Endothelial cell of umbilical vein (primary cell): Measurements from ENCODE around the gene SLMAP.

Experiments used
- CTCF ChIP-seq, 2 donors: IDR thresholded peaks; 1 replicate in 1 of 2; 2 replicates in 1 of 2; pipeline ENCODE4 v1.5.1; 2011; ENCODE audit warnings: low read length in 2 of 2, mild to moderate bottlenecking in 2 of 2, moderate library complexity in 2 of 2, control low read depth in 1 of 2, inconsistent platforms in 1 of 2, low read depth in 1 of 2; ENCODE audit not compliant: insufficient read depth in 1 of 2; ENCODE audit errors: extremely low read depth in 1 of 2
- EZH2 ChIP-seq: IDR thresholded peaks from 2 replicates; pipeline ENCODE4 v1.6.1; 2012; ENCODE audit warnings: borderline replicate concordance, low read depth, mild to moderate bottlenecking, moderate library complexity, low read length, inconsistent platforms; ENCODE audit not compliant: severe bottlenecking
- FOS ChIP-seq: IDR thresholded peaks from 2 replicates; pipeline ENCODE4 v1.6.1; 2011; ENCODE audit warnings: mild to moderate bottlenecking, low read length, moderate library complexity, borderline replicate concordance; ENCODE audit not compliant: insufficient read depth
- POLR2A ChIP-seq: IDR thresholded peaks from 2 replicates; pipeline ENCODE4 v1.6.1; 2012; ENCODE audit warnings: low read depth, mild to moderate bottlenecking, control low read depth, low read length
- POLR2AphosphoS5 ChIP-seq: IDR thresholded peaks from 2 replicates; pipeline ENCODE4 v1.6.1; 2012; ENCODE audit warnings: low read depth, mild to moderate bottlenecking, control low read depth, low read length, moderate library complexity; ENCODE audit not compliant: insufficient read depth
- TF ChIP-seq, protein P1 (sequence below): IDR thresholded peaks from 2 replicates; pipeline ENCODE4 v1.6.1; 2011; ENCODE audit not compliant: insufficient read depth, insufficient read length

- no peak for TF ChIP-seq CTCF (IDR thresholded peaks at IDR 0.05; ENCODE audit: extremely low read depth in 1 of 2, insufficient read depth in 1 of 2, low read depth in 1 of 2, low read length in 2 of 2)
- TF ChIP-seq POLR2A, result no peak
- no peak for TF ChIP-seq POLR2AphosphoS5
- no peak for TF ChIP-seq EZH2
- TF ChIP-seq, protein P1, sequence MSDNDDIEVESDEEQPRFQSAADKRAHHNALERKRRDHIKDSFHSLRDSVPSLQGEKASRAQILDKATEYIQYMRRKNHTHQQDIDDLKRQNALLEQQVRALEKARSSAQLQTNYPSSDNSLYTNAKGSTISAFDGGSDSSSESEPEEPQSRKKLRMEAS, result no peak
- TF ChIP-seq FOS, result no peak
Observed at GRCh38 chr3:57749542-57749941, 6.6 kb upstream of the SLMAP start.
